ENCODE data around the gene L3MBTL4.
"Not testable (repeated sequence)": the region's sequence is repeated elsewhere in the genome, so short reads cannot be mapped to it uniquely, and the experiment has no call there.

The L3MBTL4 gene

GRCh38 chr18:6414723-6415417 lies at the start of gene L3MBTL4:
Gene L3MBTL4, minus strand, starts transcription at chr18:6414911. Its CDS starts 103,286 bp downstream, at chr18:6311625.
- DNase-seq, result no peak

- DNase-seq, result no peak
Measured at GRCh38 chr18:6452194-6452593, 37.5 kb upstream of the L3MBTL4 start.

- no peak for DNase-seq
Measured at GRCh38 chr18:6449213-6449612, 34.5 kb upstream of the L3MBTL4 start.

GRCh38 chr18:6444466-6445228 lies 29.9 kb upstream of the L3MBTL4 start:
- no peak for DNase-seq

- DNase-seq, result no peak
Measured at GRCh38 chr18:6441200-6441599, 26.5 kb upstream of the L3MBTL4 start.

- DNase-seq, result no peak
Measured at GRCh38 chr18:6437937-6438818, 23.5 kb upstream of the L3MBTL4 start.

- DNase-seq, result no peak
Measured at GRCh38 chr18:6435731-6436130, 21.0 kb upstream of the L3MBTL4 start.

GRCh38 chr18:6434987-6435709 lies 20.4 kb upstream of the L3MBTL4 start:
- no peak for DNase-seq

GRCh38 chr18:6434481-6434880 lies 19.8 kb upstream of the L3MBTL4 start:
- no peak for DNase-seq

GRCh38 chr18:6431659-6432318 lies 17.1 kb upstream of the L3MBTL4 start:
- DNase-seq, result no peak

- no peak for DNase-seq
Measured at GRCh38 chr18:6428851-6429395, 14.2 kb upstream of the L3MBTL4 start.

- DNase-seq, result no peak
Measured at GRCh38 chr18:6427286-6427685, 12.6 kb upstream of the L3MBTL4 start.

GRCh38 chr18:6423289-6423688 lies 8.6 kb upstream of the L3MBTL4 start:
- DNase-seq, result no peak

- no peak for DNase-seq
Measured at GRCh38 chr18:6414118-6414722, 491 bp downstream of the L3MBTL4 start.

GRCh38 chr18:6413579-6414117 lies 1.1 kb downstream of the L3MBTL4 start:
- DNase-seq, result no peak

GRCh38 chr18:6412933-6413472 lies 1.7 kb downstream of the L3MBTL4 start:
- no peak for DNase-seq

GRCh38 chr18:6411382-6411781 lies 3.3 kb downstream of the L3MBTL4 start:
- DNase-seq, result no peak

GRCh38 chr18:6409933-6410332 lies 4.8 kb downstream of the L3MBTL4 start:
- DNase-seq, result no peak

- DNase-seq, result not testable (repeated sequence)
Measured at GRCh38 chr18:6408543-6408942, 6.2 kb downstream of the L3MBTL4 start.

- DNase-seq, result no peak
Measured at GRCh38 chr18:6406910-6407470, 7.7 kb downstream of the L3MBTL4 start.
